SK-N-SH treated with all-trans-retinoic acid at 6 μM for 48 hours (cell line): ENCODE data around the gene MID2.

Source experiments
- ATAC-seq: fragments of 200-7000 bp; cut with Tn5 transposase; 3 replicates; pipeline ENCODE4 v1.9.1; 2020; ENCODE audit warnings: mild to moderate bottlenecking, moderate library complexity
- BACH2 ChIP-seq: fragments of 250-450 bp; sonication (Bioruptor Pico); IDR thresholded peaks from 2 replicates; pipeline ENCODE4 v1.9.0; 2021; ENCODE audit warnings: mild to moderate bottlenecking, borderline replicate concordance
- CSDC2 ChIP-seq: fragments of 250-450 bp; sonication (Bioruptor Pico); IDR thresholded peaks from 2 replicates; pipeline ENCODE4 v1.5.0; 2020; ENCODE audit warnings: mild to moderate bottlenecking, moderate library complexity
- CSRNP3 ChIP-seq: fragments of 250-450 bp; sonication (Bioruptor Pico); IDR thresholded peaks from 2 replicates; pipeline ENCODE4 v1.5.1; 2021; ENCODE audit warnings: mild to moderate bottlenecking, moderate library complexity
- ESRRG ChIP-seq: fragments of 250-450 bp; sonication (Bioruptor Pico); IDR thresholded peaks from 2 replicates; pipeline ENCODE4 v1.6.1; 2021; ENCODE audit warnings: mild to moderate bottlenecking
- GLIS3 ChIP-seq: fragments of 250-450 bp; sonication (Bioruptor Pico); IDR thresholded peaks from 2 replicates; pipeline ENCODE4 v1.5.0; 2020; ENCODE audit warnings: mild to moderate bottlenecking, moderate library complexity
- ISL1 ChIP-seq: fragments of 250-450 bp; sonication (Bioruptor Pico); IDR thresholded peaks from 2 replicates; pipeline ENCODE4 v2.1.2; 2022; ENCODE audit warnings: mild to moderate bottlenecking, moderate library complexity
- OSR1 ChIP-seq: fragments of 250-450 bp; sonication (Bioruptor Pico); IDR thresholded peaks from 2 replicates; pipeline ENCODE4 v1.8.0; 2022; ENCODE audit warnings: moderate library complexity, mild to moderate bottlenecking, inconsistent platforms
- POU6F1 ChIP-seq: fragments of 250-450 bp; sonication (Bioruptor Pico); IDR thresholded peaks from 2 replicates; pipeline ENCODE4 v1.8.0; 2021; ENCODE audit warnings: low read depth, mild to moderate bottlenecking, moderate library complexity, borderline replicate concordance
- PPARA ChIP-seq: fragments of 250-450 bp; sonication (Bioruptor Pico); IDR thresholded peaks from 2 replicates; pipeline ENCODE4 v1.5.0; 2020; ENCODE audit warnings: mild to moderate bottlenecking, borderline replicate concordance
- RARB ChIP-seq: fragments of 250-450 bp; sonication (Bioruptor Pico); IDR thresholded peaks from 2 replicates; pipeline ENCODE4 v1.8.0; 2021; ENCODE audit warnings: mild to moderate bottlenecking, moderate library complexity
- SNAI2 ChIP-seq: fragments of 250-450 bp; sonication (Bioruptor Pico); IDR thresholded peaks from 2 replicates; pipeline ENCODE4 v1.5.0; 2020; ENCODE audit warnings: mild to moderate bottlenecking, moderate library complexity
- TOX ChIP-seq: fragments of 250-450 bp; sonication (Bioruptor Pico); IDR thresholded peaks from 2 replicates; pipeline ENCODE4 v1.8.0; 2021; ENCODE audit warnings: mild to moderate bottlenecking, moderate library complexity, borderline replicate concordance
- ZC3H10 ChIP-seq: fragments of 250-450 bp; sonication (Bioruptor Pico); IDR thresholded peaks from 2 replicates; pipeline ENCODE4 v1.5.1; 2021; ENCODE audit warnings: mild to moderate bottlenecking, moderate library complexity
- ZFP3 ChIP-seq: fragments of 250-450 bp; sonication (Bioruptor Pico); IDR thresholded peaks from 2 replicates; pipeline ENCODE4 v1.5.0; 2020; ENCODE audit warnings: mild to moderate bottlenecking, moderate library complexity
- ZFP30 ChIP-seq: fragments of 450-650 bp; formaldehyde crosslinking; IDR thresholded peaks from 2 replicates; pipeline ENCODE4 v1.5.0; 2022; ENCODE audit warnings: mild to moderate bottlenecking, moderate library complexity
- ZNF565 ChIP-seq: fragments of 450-650 bp; formaldehyde crosslinking; conservative IDR thresholded peaks from 2 replicates; pipeline ENCODE4 v1.5.0; 2020; ENCODE audit warnings: low read depth, mild to moderate bottlenecking, moderate library complexity
- ZNF70 ChIP-seq: fragments of 450-650 bp; formaldehyde crosslinking; IDR thresholded peaks from 2 replicates; pipeline ENCODE4 v1.5.0; 2020; ENCODE audit warnings: mild to moderate bottlenecking, moderate library complexity
- ZNF8 ChIP-seq: fragments of 450-650 bp; formaldehyde crosslinking; IDR thresholded peaks from 2 replicates; pipeline ENCODE4 v1.5.0; 2020; ENCODE audit warnings: mild to moderate bottlenecking, moderate library complexity
- TF ChIP-seq, protein P1 (sequence below): fragments of 250-450 bp; sonication (Bioruptor Pico); IDR thresholded peaks from 2 replicates; pipeline ENCODE4 v1.5.1; 2020; ENCODE audit warnings: low read depth, mild to moderate bottlenecking, moderate library complexity
- TF ChIP-seq, protein P2 (sequence below): fragments of 250-450 bp; sonication (Bioruptor Pico); IDR thresholded peaks from 2 replicates; pipeline ENCODE4 v1.8.0; 2020; ENCODE audit warnings: mild to moderate bottlenecking, moderate library complexity, borderline replicate concordance
- TF ChIP-seq, protein P3 (sequence below): fragments of 250-450 bp; sonication (Bioruptor Pico); IDR thresholded peaks from 2 replicates; pipeline ENCODE4 v1.5.0; 2020; ENCODE audit warnings: mild to moderate bottlenecking, moderate library complexity

MID2 gene

DNA sequence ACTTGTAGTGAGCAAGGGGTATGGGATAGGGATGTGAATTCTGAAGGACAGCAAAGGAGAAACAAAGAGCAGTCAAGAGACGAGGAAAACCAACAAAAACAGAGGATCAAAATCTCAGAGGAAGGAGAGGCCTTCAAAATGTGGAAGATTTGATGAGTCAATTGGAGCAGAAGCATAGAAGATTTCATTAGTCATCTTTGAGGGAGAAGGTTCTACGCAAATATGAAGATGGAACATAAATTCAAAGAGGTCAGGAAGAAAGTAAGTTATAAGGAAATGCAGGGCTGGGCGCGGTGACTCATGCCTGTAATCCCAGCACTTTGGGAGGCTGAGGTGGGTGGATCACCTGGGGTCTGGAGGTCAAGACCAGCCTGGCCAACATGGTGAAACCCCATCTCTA lies 35.4 kb downstream of the MID2 start:
- ATAC-seq: no peak
- TF ChIP-seq POU6F1 (CRISPR knock-in tag): no peak
- TF ChIP-seq ZFP3: no peak
- no peak for TF ChIP-seq SNAI2
- no peak for TF ChIP-seq RARB
- no peak for TF ChIP-seq ZNF565 (CRISPR knock-in tag)
- no peak for TF ChIP-seq ZFP30
- no peak for TF ChIP-seq ESRRG (CRISPR knock-in tag)
- no peak for TF ChIP-seq ISL1 (CRISPR knock-in tag)

DNA sequence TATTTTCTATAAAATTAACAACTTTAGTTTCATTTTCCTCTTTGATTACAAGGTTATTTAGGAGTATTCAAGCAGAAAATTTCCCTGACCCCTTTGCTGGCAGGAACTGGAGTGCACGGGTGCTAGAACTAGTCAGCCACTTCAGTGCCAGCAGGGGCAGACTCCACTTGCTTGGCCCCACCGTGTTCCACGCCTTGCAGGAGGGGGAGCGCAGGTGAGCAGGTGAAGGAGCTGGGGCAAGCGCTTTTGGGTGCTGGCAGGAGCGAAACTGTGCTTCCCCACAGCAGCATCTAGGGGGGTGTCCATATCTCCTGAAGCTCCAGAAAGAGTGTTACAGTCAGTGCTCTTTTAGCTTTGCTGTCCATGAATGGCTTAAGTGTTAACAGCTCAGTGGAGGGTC lies 45.5 kb downstream of the MID2 start:
- no peak for ATAC-seq
- TF ChIP-seq ISL1 (CRISPR knock-in tag): no peak
- no peak for TF ChIP-seq ZFP3
- no peak for TF ChIP-seq ZNF8 (CRISPR knock-in tag)
- TF ChIP-seq PPARA (CRISPR knock-in tag): no peak
- TF ChIP-seq, protein P1, sequence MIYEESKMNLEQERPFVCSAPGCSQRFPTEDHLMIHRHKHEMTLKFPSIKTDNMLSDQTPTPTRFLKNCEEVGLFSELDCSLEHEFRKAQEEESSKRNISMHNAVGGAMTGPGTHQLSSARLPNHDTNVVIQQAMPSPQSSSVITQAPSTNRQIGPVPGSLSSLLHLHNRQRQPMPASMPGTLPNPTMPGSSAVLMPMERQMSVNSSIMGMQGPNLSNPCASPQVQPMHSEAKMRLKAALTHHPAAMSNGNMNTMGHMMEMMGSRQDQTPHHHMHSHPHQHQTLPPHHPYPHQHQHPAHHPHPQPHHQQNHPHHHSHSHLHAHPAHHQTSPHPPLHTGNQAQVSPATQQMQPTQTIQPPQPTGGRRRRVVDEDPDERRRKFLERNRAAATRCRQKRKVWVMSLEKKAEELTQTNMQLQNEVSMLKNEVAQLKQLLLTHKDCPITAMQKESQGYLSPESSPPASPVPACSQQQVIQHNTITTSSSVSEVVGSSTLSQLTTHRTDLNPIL (CRISPR knock-in tag): no peak

DNA sequence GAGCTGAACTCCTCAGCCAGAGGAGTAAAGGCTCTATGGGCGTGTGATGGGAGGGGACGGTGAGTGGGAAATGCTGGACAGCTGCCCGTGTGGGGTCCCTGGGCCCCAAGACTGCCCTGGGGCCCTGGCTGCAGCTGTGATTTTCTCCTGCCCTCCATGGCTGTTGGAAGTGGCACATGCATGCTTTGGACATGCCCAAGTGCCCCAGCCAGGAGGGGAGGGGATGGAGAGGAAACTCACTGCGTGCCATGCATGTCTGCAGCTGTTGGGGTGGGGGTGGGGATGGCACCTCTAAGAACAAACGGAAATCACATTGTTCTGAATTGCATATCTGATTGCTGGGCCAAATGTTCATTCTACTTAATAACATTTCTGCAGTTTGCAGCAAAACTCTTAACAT lies 52.4 kb downstream of the MID2 start:
- ATAC-seq: no peak
- TF ChIP-seq TOX (no peak), SNAI2 (no peak), RARB (no peak), ZNF565 (CRISPR knock-in tag) (no peak), PPARA (CRISPR knock-in tag) (no peak), ZC3H10 (no peak), BACH2 (no peak), CSDC2 (CRISPR knock-in tag) (no peak)
- TF ChIP-seq, protein P2, sequence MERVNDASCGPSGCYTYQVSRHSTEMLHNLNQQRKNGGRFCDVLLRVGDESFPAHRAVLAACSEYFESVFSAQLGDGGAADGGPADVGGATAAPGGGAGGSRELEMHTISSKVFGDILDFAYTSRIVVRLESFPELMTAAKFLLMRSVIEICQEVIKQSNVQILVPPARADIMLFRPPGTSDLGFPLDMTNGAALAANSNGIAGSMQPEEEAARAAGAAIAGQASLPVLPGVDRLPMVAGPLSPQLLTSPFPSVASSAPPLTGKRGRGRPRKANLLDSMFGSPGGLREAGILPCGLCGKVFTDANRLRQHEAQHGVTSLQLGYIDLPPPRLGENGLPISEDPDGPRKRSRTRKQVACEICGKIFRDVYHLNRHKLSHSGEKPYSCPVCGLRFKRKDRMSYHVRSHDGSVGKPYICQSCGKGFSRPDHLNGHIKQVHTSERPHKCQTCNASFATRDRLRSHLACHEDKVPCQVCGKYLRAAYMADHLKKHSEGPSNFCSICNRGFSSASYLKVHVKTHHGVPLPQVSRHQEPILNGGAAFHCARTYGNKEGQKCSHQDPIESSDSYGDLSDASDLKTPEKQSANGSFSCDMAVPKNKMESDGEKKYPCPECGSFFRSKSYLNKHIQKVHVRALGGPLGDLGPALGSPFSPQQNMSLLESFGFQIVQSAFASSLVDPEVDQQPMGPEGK (CRISPR knock-in tag): no peak

DNA sequence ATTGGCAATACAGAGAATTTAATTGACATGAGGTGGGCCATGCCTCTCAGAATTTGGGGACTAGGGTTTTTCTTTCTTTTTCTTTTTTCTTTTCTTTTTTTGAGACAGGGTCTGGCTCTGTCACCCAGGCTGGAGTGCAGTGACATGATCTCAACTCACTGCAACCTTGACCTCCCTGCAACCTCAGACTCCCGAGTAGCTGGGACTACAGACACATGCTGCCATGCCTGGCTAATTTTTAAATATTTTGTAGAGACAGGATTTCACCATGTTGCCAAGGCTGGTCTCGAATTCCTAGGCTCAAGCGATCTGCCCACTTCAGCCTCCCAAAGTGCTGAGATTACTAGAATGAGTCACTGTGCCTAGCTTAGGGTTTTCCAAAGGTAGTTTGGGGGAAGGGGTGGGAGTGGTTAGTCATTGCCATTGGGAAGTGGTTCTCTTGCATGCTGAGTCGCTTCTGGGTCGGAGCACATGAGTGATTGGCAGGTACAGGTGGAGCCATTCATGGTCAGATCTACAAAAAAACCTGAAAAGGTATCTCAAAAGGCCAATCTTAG lies 54.5 kb downstream of the MID2 start:
- no peak for ATAC-seq
- TF ChIP-seq ZNF565 (CRISPR knock-in tag) (no peak), ZFP3 (no peak)

GRCh38 chrX:107894038-107894437 lies 68.4 kb downstream of the MID2 start:
- TF ChIP-seq, protein P2 (CRISPR knock-in tag): no peak
- no peak for TF ChIP-seq TOX
- TF ChIP-seq CSDC2 (CRISPR knock-in tag): no peak
- no peak for TF ChIP-seq RARB
- TF ChIP-seq, protein P3, sequence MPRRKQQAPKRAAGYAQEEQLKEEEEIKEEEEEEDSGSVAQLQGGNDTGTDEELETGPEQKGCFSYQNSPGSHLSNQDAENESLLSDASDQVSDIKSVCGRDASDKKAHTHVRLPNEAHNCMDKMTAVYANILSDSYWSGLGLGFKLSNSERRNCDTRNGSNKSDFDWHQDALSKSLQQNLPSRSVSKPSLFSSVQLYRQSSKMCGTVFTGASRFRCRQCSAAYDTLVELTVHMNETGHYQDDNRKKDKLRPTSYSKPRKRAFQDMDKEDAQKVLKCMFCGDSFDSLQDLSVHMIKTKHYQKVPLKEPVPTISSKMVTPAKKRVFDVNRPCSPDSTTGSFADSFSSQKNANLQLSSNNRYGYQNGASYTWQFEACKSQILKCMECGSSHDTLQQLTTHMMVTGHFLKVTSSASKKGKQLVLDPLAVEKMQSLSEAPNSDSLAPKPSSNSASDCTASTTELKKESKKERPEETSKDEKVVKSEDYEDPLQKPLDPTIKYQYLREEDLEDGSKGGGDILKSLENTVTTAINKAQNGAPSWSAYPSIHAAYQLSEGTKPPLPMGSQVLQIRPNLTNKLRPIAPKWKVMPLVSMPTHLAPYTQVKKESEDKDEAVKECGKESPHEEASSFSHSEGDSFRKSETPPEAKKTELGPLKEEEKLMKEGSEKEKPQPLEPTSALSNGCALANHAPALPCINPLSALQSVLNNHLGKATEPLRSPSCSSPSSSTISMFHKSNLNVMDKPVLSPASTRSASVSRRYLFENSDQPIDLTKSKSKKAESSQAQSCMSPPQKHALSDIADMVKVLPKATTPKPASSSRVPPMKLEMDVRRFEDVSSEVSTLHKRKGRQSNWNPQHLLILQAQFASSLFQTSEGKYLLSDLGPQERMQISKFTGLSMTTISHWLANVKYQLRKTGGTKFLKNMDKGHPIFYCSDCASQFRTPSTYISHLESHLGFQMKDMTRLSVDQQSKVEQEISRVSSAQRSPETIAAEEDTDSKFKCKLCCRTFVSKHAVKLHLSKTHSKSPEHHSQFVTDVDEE (CRISPR knock-in tag): no peak
- no peak for TF ChIP-seq ZNF565 (CRISPR knock-in tag)
- no peak for TF ChIP-seq BACH2
- TF ChIP-seq CSRNP3 (CRISPR knock-in tag): no peak
- TF ChIP-seq ESRRG (CRISPR knock-in tag): no peak
- TF ChIP-seq GLIS3 (CRISPR knock-in tag): no peak
- TF ChIP-seq ZC3H10: no peak
- no peak for TF ChIP-seq POU6F1 (CRISPR knock-in tag)
- TF ChIP-seq SNAI2: no peak
- no peak for TF ChIP-seq ZNF8 (CRISPR knock-in tag)
- no peak for TF ChIP-seq ZNF70
- TF ChIP-seq OSR1 (CRISPR knock-in tag): no peak
- TF ChIP-seq ZFP30: no peak
- TF ChIP-seq, all 23 proteins: peak for 0
- ATAC-seq: peak; percentile 82
